Measurements from ENCODE around the gene TTF1. TPM values are rescaled to one million over a fixed set of nuclear protein-coding genes. Genes with fewer than 3 reads are reported as not detected.

The TTF1 gene
- total RNA-seq, 4 donors from 2014 or later: 7.7 to 19.7 (median 9.1) TPM

DNA sequence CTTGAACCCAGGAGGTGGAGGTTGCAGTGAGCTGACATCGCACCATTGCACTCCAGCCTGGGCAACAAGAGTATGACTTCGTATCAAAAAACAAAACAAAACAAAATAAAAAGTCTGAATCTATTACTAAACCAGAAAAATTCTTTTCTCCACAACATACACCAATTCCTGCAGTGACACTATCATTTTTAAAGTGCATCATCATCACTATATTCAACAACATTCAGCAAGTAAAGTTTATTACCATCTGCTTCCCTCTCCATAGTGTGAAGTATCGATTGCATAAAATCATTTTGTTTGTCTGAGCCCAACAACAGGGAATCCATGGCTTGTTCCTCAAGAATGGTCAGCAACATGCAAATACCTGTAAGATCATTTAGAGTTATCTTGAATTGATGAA is 72.3 kb downstream of the TTF1 start:
- 94% methylated on average over 3 of the region's 3 CpGs for whole genome bisulfite sequencing
- Histone ChIP-seq H3K27ac (no peak overlapping the region), H3K9me3 (no peaks in the 10 kb centered on the region), H3K4me3 (no peak overlapping the region), H3K4me1 (no peaks in the 10 kb centered on the region), H3K36me3 (peaks cover 93% of the 10 kb centered on the region), H3K27me3 (no peaks in the 10 kb centered on the region)
- no peak for DNase-seq (ENCODE audit: low spot score in 2 of 2)
- TF ChIP-seq EP300 (IDR thresholded peaks at IDR 0.05) (no peak), POLR2AphosphoS5 (IDR thresholded peaks at IDR 0.05) (no peak), POLR2A (IDR thresholded peaks at IDR 0.05) (no peak)
- TF ChIP-seq, protein P1, sequence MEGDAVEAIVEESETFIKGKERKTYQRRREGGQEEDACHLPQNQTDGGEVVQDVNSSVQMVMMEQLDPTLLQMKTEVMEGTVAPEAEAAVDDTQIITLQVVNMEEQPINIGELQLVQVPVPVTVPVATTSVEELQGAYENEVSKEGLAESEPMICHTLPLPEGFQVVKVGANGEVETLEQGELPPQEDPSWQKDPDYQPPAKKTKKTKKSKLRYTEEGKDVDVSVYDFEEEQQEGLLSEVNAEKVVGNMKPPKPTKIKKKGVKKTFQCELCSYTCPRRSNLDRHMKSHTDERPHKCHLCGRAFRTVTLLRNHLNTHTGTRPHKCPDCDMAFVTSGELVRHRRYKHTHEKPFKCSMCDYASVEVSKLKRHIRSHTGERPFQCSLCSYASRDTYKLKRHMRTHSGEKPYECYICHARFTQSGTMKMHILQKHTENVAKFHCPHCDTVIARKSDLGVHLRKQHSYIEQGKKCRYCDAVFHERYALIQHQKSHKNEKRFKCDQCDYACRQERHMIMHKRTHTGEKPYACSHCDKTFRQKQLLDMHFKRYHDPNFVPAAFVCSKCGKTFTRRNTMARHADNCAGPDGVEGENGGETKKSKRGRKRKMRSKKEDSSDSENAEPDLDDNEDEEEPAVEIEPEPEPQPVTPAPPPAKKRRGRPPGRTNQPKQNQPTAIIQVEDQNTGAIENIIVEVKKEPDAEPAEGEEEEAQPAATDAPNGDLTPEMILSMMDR (IDR thresholded peaks at IDR 0.05): no peak

DNA sequence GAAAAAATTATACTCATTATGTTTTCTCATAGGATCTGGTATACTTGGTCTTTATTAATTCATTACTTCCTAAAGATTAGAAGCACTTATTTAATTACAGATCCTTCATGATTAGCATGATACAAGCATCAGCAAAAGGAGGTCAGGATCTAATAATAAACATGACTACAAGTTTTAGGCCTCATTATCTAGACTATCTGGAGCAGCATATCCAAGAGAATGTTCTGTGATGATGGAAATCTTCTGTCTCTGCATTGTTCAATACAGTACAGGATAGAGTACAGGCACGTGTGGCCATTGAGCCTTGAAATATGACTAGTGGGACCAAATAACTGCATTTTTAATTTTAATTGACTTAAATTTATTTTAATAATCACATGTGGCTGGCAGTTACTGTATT is 73.1 kb downstream of the TTF1 start:
- Histone ChIP-seq H3K27me3 (no peaks in the 10 kb centered on the region), H3K9me3 (no peaks in the 10 kb centered on the region), H3K4me3 (no peak overlapping the region), H3K27ac (no peak overlapping the region), H3K4me1 (no peaks in the 10 kb centered on the region), H3K36me3 (peaks cover 91% of the 10 kb centered on the region)
- TF ChIP-seq, protein P1 (IDR thresholded peaks at IDR 0.05): no peak
- no peak for TF ChIP-seq POLR2AphosphoS5 (IDR thresholded peaks at IDR 0.05)
- TF ChIP-seq POLR2A (IDR thresholded peaks at IDR 0.05): no peak
- no peak for TF ChIP-seq EP300 (IDR thresholded peaks at IDR 0.05)
- WGBS: 94% methylated on average over 1 of the region's 1 CpG
- no peak for DNase-seq (ENCODE audit: low spot score in 2 of 2)

GRCh38 chr9:132328580-132328979 is 78.1 kb downstream of the TTF1 start:
- no peak for TF ChIP-seq POLR2A (IDR thresholded peaks at IDR 0.05)
- TF ChIP-seq, protein P1 (IDR thresholded peaks at IDR 0.05): no peak
- no peak for TF ChIP-seq POLR2AphosphoS5 (IDR thresholded peaks at IDR 0.05)
- TF ChIP-seq EP300 (IDR thresholded peaks at IDR 0.05): no peak
- Histone ChIP-seq H3K9me3 (no peaks in the 10 kb centered on the region), H3K36me3 (peaks cover 54% of the 10 kb centered on the region), H3K27ac (no peak overlapping the region), H3K4me3 (no peak overlapping the region), H3K4me1 (no peaks in the 10 kb centered on the region), H3K27me3 (no peaks in the 10 kb centered on the region)
- 98% methylated on average over 4 of the region's 4 CpGs for WGBS
- no peak for DNase-seq (ENCODE audit: low spot score in 2 of 2)

GRCh38 chr9:132327537-132327936 is 79.1 kb downstream of the TTF1 start:
- H3K27ac ChIP-seq: no peak overlapping the region
- WGBS: 87% methylated on average over 6 of the region's 6 CpGs
- H3K4me3 ChIP-seq: no peak overlapping the region
- TF ChIP-seq POLR2AphosphoS5 (IDR thresholded peaks at IDR 0.05) (no peak), EP300 (IDR thresholded peaks at IDR 0.05) (no peak)
- DNase-seq (ENCODE audit: low spot score in 2 of 2): no peak
- peaks cover 45% of the 10 kb centered on the region for H3K36me3 ChIP-seq
- no peaks in the 10 kb centered on the region for H3K4me1 ChIP-seq
- H3K9me3 ChIP-seq: no peaks in the 10 kb centered on the region
- no peaks in the 10 kb centered on the region for H3K27me3 ChIP-seq

Other genes with a start within 250 kb of the TTF1 start
- gene NTNG2, start 244.8 kb downstream of the TTF1 start, total RNA-seq: under 1 TPM; 0.08 to 0.80 (median 0.37) TPM
- gene SETX, start 51.9 kb downstream of the TTF1 start, total RNA-seq: 10 to 100 TPM; 28.8 to 67.9 (median 39.7) TPM
- gene CFAP77, start 3.4 kb upstream of the TTF1 start, total RNA-seq: 1 to 10 TPM in 1 of 4 donors, not detected in 3; 1.0 TPM
- not detected for gene BARHL1, start 175.8 kb upstream of the TTF1 start, total RNA-seq